ENCODE results near the gene PPTC7. TPM values are rescaled to one million over a fixed set of nuclear protein-coding genes. Genes with fewer than 3 reads are reported as not detected.

The PPTC7 gene
- total and polyA plus RNA-seq, 2 donors (not counting 1 experiment from before 2014, with no cell fraction given) = 6.9 to 12.5 TPM

GRCh38 chr12:110508071-110508586, 75.0 kb downstream of the PPTC7 start:
- no peak overlapping the region for H3K4me3 ChIP-seq (replicated peaks in 1 of 4; ENCODE audit: control extremely low read depth in 1 of 4, insufficient read depth in 1 of 4, low read depth in 3 of 4, low read length in 4 of 4)
- no peak overlapping the region for H3K27ac ChIP-seq (ENCODE audit: insufficient read depth, low read length)
- no peak overlapping the region for H2AFZ ChIP-seq (ENCODE audit: low read length)
- no peaks in the 10 kb centered on the region for H3K4me1 ChIP-seq (ENCODE audit: control insufficient read depth, extremely low read depth, insufficient read depth, low read length)
- no peaks in the 10 kb centered on the region for H3K36me3 ChIP-seq (ENCODE audit: control insufficient read depth, insufficient read depth, low read length)
- H3K9me3 ChIP-seq (ENCODE audit: control insufficient read depth, insufficient read depth, low read depth, low read length) = no peaks in the 10 kb centered on the region
- H3K4me2 ChIP-seq (ENCODE audit: extremely low read depth, insufficient read depth, low read length) = no peak overlapping the region
- no peak overlapping the region for H3K9ac ChIP-seq (ENCODE audit: insufficient read depth, low read length)
- no peaks in the 10 kb centered on the region for H3K27me3 ChIP-seq (ENCODE audit: control insufficient read depth, insufficient read depth, low read length)
- no peaks in the 10 kb centered on the region for H3K79me2 ChIP-seq (ENCODE audit: control insufficient read depth, insufficient read depth, low read length)
- no peak for DNase-seq (ENCODE audit: low read depth in 2 of 2)
- no peaks in the 10 kb centered on the region for H4K20me1 ChIP-seq (ENCODE audit: control insufficient read depth, extremely low read depth, insufficient read depth, low read length)
- TF ChIP-seq CTCF (conservative IDR thresholded peaks at IDR 0.05 in 1 of 2, IDR thresholded peaks at IDR 0.05 in 1 of 2; ENCODE audit: low read depth in 1 of 2, low read length in 2 of 2) = no peak
- TF ChIP-seq EZH2 (IDR thresholded peaks at IDR 0.05; ENCODE audit: low read length, missing control alignments) = no peak

DNA sequence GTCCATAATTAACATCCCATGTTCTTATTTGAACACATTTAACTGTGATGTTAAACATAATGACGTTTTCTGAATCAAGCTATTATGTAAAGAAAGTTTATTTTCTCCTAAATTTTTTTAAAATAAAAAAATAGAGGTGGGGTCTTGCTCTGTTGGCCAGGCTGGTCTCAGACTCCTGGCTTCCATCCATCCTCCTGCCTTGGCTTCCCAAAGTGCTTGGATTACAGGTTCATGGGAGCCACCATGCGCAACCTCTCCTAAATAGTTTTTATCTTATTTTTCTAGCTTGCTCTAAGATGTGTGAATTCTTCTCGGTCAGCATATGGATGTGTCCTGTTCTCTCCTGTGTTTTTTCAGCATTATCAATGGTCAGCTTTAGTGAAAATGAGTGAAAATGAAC, 77.8 kb downstream of the PPTC7 start:
- H4K20me1 ChIP-seq (ENCODE audit: control insufficient read depth, extremely low read depth, insufficient read depth, low read length) = no peaks in the 10 kb centered on the region
- H3K4me2 ChIP-seq (ENCODE audit: extremely low read depth, insufficient read depth, low read length) = no peak overlapping the region
- no peaks in the 10 kb centered on the region for H3K9me3 ChIP-seq (ENCODE audit: control insufficient read depth, insufficient read depth, low read depth, low read length)

DNA sequence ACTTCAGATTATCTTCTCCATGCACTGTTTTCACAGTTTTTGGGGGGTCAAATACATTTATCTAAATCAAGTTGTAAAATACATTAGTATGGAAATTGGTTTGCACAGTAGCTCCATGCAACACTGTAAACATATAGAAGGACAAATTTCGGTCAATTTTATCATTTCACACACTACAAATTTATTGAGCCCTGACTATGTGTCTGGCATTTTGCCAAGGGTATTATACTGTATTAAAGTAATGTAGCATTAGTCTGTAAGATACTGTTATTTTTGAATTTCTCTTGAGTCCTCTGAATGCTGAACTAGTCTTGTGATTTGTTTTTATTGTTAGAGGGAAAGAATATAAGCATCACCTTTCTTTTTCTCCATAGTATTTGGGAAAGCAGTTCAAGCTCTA, 79.7 kb downstream of the PPTC7 start:
- H3K9me3 ChIP-seq (ENCODE audit: control insufficient read depth, insufficient read depth, low read depth, low read length) = no peaks in the 10 kb centered on the region
- no peak overlapping the region for H3K9ac ChIP-seq (ENCODE audit: insufficient read depth, low read length)
- no peak overlapping the region for H3K4me2 ChIP-seq (ENCODE audit: extremely low read depth, insufficient read depth, low read length)
- H2AFZ ChIP-seq (ENCODE audit: low read length) = no peak overlapping the region
- no peaks in the 10 kb centered on the region for H3K36me3 ChIP-seq (ENCODE audit: control insufficient read depth, insufficient read depth, low read length)
- H4K20me1 ChIP-seq (ENCODE audit: control insufficient read depth, extremely low read depth, insufficient read depth, low read length) = no peaks in the 10 kb centered on the region
- H3K4me3 ChIP-seq (replicated peaks in 1 of 4; ENCODE audit: control extremely low read depth in 1 of 4, insufficient read depth in 1 of 4, low read depth in 3 of 4, low read length in 4 of 4) = no peak overlapping the region
- TF ChIP-seq EZH2 (IDR thresholded peaks at IDR 0.05; ENCODE audit: low read length, missing control alignments) (no peak), CTCF (conservative IDR thresholded peaks at IDR 0.05 in 1 of 2, IDR thresholded peaks at IDR 0.05 in 1 of 2; ENCODE audit: low read depth in 1 of 2, low read length in 2 of 2) (no peak)
- no peak for DNase-seq (ENCODE audit: low read depth in 2 of 2)
- H3K79me2 ChIP-seq (ENCODE audit: control insufficient read depth, insufficient read depth, low read length) = peaks cover 29% of the 10 kb centered on the region
- H3K4me1 ChIP-seq (ENCODE audit: control insufficient read depth, extremely low read depth, insufficient read depth, low read length) = peaks cover 2% of the 10 kb centered on the region
- H3K27ac ChIP-seq (ENCODE audit: insufficient read depth, low read length) = no peak overlapping the region
- H3K27me3 ChIP-seq (ENCODE audit: control insufficient read depth, insufficient read depth, low read length) = no peaks in the 10 kb centered on the region

More for the DNA sequence above, 77.8 kb downstream of the PPTC7 start:
- Histone ChIP-seq H3K27ac (ENCODE audit: insufficient read depth, low read length) (no peak overlapping the region), H3K4me1 (ENCODE audit: control insufficient read depth, extremely low read depth, insufficient read depth, low read length) (no peaks in the 10 kb centered on the region), H3K27me3 (ENCODE audit: control insufficient read depth, insufficient read depth, low read length) (no peaks in the 10 kb centered on the region), H3K36me3 (ENCODE audit: control insufficient read depth, insufficient read depth, low read length) (no peaks in the 10 kb centered on the region), H3K79me2 (ENCODE audit: control insufficient read depth, insufficient read depth, low read length) (peaks cover 11% of the 10 kb centered on the region), H3K9ac (ENCODE audit: insufficient read depth, low read length) (no peak overlapping the region), H2AFZ (ENCODE audit: low read length) (no peak overlapping the region), H3K4me3 (replicated peaks in 1 of 4; ENCODE audit: control extremely low read depth in 1 of 4, insufficient read depth in 1 of 4, low read depth in 3 of 4, low read length in 4 of 4) (no peak overlapping the region)
- no peak for DNase-seq (ENCODE audit: low read depth in 2 of 2)
- TF ChIP-seq CTCF (conservative IDR thresholded peaks at IDR 0.05 in 1 of 2, IDR thresholded peaks at IDR 0.05 in 1 of 2; ENCODE audit: low read depth in 1 of 2, low read length in 2 of 2) (no peak), EZH2 (IDR thresholded peaks at IDR 0.05; ENCODE audit: low read length, missing control alignments) (no peak)

Measured in fibroblast of lung (primary cell).